A673 (cell line): ENCODE data around the gene CDT1. TPM values are rescaled to one million over a fixed set of nuclear protein-coding genes. Genes with fewer than 3 reads are reported as not detected.

Experiments used
- BruUV-seq: library from RNA; stranded (reverse); fragments of 400-500 nt; replicated peaks from 2 replicates; lab custom pipeline; 2021; lab: Mats Ljungman, UMichigan
- CTCF ChIA-PET: fragments of 300-600 bp; sonication (Branson Sonifier 250); formaldehyde crosslinking; loops from one replicate; lab custom pipeline; 2022; ENCODE audit warnings: antibody characterized with exemption; lab: Charles Lee
- POLR2A ChIA-PET: fragments of 300-600 bp; sonication (Branson Sonifier 250); formaldehyde crosslinking; loops from one replicate; lab custom pipeline; 2022; ENCODE audit warnings: antibody characterized with exemption; ENCODE audit not compliant: low non-redundant PET; lab: Charles Lee
- DNase-seq: peaks from one replicate; pipeline ENCODE4 v3.0.0-alpha.2; 2015; ENCODE audit warnings: low spot score
- H3K27ac ChIP-seq: fragments of 200-600 bp; sonication (generic); 2 replicates; pipeline ENCODE4 v1.5.1; 2016; ENCODE audit warnings: mixed run types, low read depth, mild to moderate bottlenecking, mixed read lengths, antibody characterized with exemption, low read length; ENCODE audit not compliant: poor library complexity, severe bottlenecking
- H3K27me3 ChIP-seq: fragments of 200-600 bp; sonication (generic); replicated peaks from 2 replicates; pipeline ENCODE4 v1.6.1; 2017; ENCODE audit warnings: mixed run types, low read depth, mild to moderate bottlenecking, mixed read lengths, antibody characterized with exemption, low read length; ENCODE audit not compliant: insufficient read depth, poor library complexity
- H3K36me3 ChIP-seq: fragments of 200-600 bp; sonication (generic); 2 replicates; pipeline ENCODE4 v1.6.1; 2016; ENCODE audit warnings: mixed run types, mild to moderate bottlenecking, mixed read lengths, antibody characterized with exemption, low read length; ENCODE audit not compliant: insufficient read depth, poor library complexity, severe bottlenecking
- H3K4me1 ChIP-seq: fragments of 200-600 bp; sonication (generic); 2 replicates; pipeline ENCODE4 v1.6.1; 2017; ENCODE audit warnings: mixed run types, mild to moderate bottlenecking, mixed read lengths, antibody characterized with exemption, low read length; ENCODE audit not compliant: insufficient read depth, poor library complexity, severe bottlenecking
- H3K4me3 ChIP-seq: fragments of 200-600 bp; sonication (generic); 2 replicates; pipeline ENCODE4 v1.5.1; 2016; ENCODE audit warnings: low read depth, mixed run types, mild to moderate bottlenecking, mixed read lengths, low read length; ENCODE audit not compliant: poor library complexity, severe bottlenecking
- H3K9me3 ChIP-seq: fragments of 200-600 bp; sonication (generic); 2 replicates; pipeline ENCODE4 v1.6.1; 2016; ENCODE audit warnings: mixed run types, low read depth, mild to moderate bottlenecking, mixed read lengths, antibody characterized with exemption, low read length; ENCODE audit not compliant: poor library complexity, severe bottlenecking
- CTCF ChIP-seq: fragments of 300-800, 200-600 bp; sonication (generic); conservative IDR thresholded peaks from 2 replicates; pipeline ENCODE4 v1.5.1; 2017; ENCODE audit warnings: low read depth, mild to moderate bottlenecking, antibody characterized with exemption, low read length, moderate library complexity, mixed read lengths
- EZH2 ChIP-seq: fragments of 200-600 bp; sonication (generic); IDR thresholded peaks from 2 replicates; pipeline ENCODE4 v1.6.1; 2017; ENCODE audit warnings: borderline replicate concordance, low read depth, mild to moderate bottlenecking, mixed read lengths, antibody characterized with exemption, low read length; ENCODE audit not compliant: poor library complexity, severe bottlenecking
- intact Hi-C: fragments of 100-400 bp; cut with micrococcal nuclease; formaldehyde crosslinking; loops from one replicate; pipeline ENCODE4 v1.10.0; 2022; ENCODE audit not compliant: unreplicated experiment
- total RNA-seq: library from RNA; stranded (reverse); gene quantifications from 2 replicates; pipeline ENCODE4 v1.2.3, GENCODE V29; 2021

Gene CDT1
- total RNA-seq, 1 experiment from 2014 or later, result 103 TPM

- Histone ChIP-seq H3K27me3 (no peaks in the 10 kb centered on the region), H3K36me3 (no peaks in the 10 kb centered on the region), H3K4me3 (no peak overlapping the region), H3K4me1 (peaks cover 76% of the 10 kb centered on the region), H3K9me3 (no peaks in the 10 kb centered on the region), H3K27ac (peak overlapping the region; percentile 65)
- TF ChIP-seq CTCF (no peak), EZH2 (no peak)
- ChIA-PET POLR2A (interaction anchor here (0.9 kb wide), 2 partner anchors 11 kb away, joined by 3 to 4 read pairs; no protein-coding TSS in a partner anchor), CTCF (interaction anchor here (0.7 kb wide), 1 partner anchor 11 kb away, joined by 5 read pairs; no protein-coding TSS in a partner anchor)
- BruUV-seq, result no TSS peak
- DNase-seq, result no peak
- intact Hi-C loops, result no loop called here
These were observed 22.2 kb upstream of the CDT1 start for GRCh38 chr16:88781140-88782077.

- POLR2A ChIA-PET, result interaction anchor here (0.6 kb wide), 1 partner anchor 12 kb away, joined by 3 read pairs; no protein-coding TSS in a partner anchor
- Histone ChIP-seq H3K36me3 (no peaks in the 10 kb centered on the region), H3K4me3 (peak overlapping the region; percentile 74), H3K27me3 (no peaks in the 10 kb centered on the region), H3K9me3 (no peaks in the 10 kb centered on the region), H3K27ac (peak overlapping the region; percentile 95), H3K4me1 (peaks cover 64% of the 10 kb centered on the region)
- CTCF ChIA-PET, result interaction anchor here (0.5 kb wide), 1 partner anchor 45 kb away, joined by 10 read pairs; no protein-coding TSS in a partner anchor
- intact Hi-C loops, result no loop called here
- BruUV-seq, result no TSS peak
- no peak for TF ChIP-seq EZH2
- TF ChIP-seq CTCF, result no peak
- DNase-seq, result peak; percentile 31
These were observed 20.9 kb upstream of the CDT1 start for GRCh38 chr16:88782454-88783390.
